ENCODE data around the gene SLC13A5.

GRCh38 chr17:6640536-6641246, 72.5 kb downstream of the SLC13A5 start, which contains the start of the genes KIAA0753 and TXNDC17:
- TF ChIP-seq CTCF (IDR thresholded peaks at IDR 0.05; ENCODE audit: low read depth, low read length, missing input control) (no peak), TAF1 (conservative IDR thresholded peaks at IDR 0.05) (peak; percentile 96), ATF3 (IDR thresholded peaks at IDR 0.05) (no peak), REST (IDR thresholded peaks at IDR 0.05) (peak; percentile 84), YY1 (IDR thresholded peaks at IDR 0.05) (peak; percentile 89), FOXA2 (IDR thresholded peaks at IDR 0.05) (no peak), FOXA1 (IDR thresholded peaks at IDR 0.05) (no peak), JUND (IDR thresholded peaks at IDR 0.05) (no peak)

Data from liver (tissue), 3 donors.